Measurements from ENCODE around the gene DPP6. TPM values are rescaled to one million over a fixed set of nuclear protein-coding genes. Genes with fewer than 3 reads are reported as not detected.

The DPP6 gene
- total RNA-seq, 4 donors from 2014 or later, result 0.94 to 1.9 TPM; not detected in 2

DNA sequence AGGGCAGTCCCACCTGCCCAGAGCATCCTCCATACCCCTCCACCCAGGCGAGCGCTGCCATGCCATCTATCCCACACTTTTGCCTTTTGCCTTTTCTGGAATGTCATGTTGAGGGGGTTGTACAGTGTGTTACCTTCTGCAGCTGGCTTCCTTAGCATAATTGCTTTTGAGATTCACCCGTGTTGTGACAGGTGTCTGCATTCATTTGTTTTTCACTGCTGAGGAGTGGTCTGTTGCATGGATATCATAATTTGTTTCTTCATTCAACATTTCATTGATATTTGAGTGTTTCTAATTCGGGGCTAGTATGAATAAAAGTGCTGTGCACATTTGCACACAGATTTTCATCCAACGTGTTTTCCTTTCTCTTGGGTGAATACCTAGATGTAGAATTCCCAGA, 596.8 kb downstream of the DPP6 start:
- Histone ChIP-seq H3K27me3 (no peaks in the 10 kb centered on the region), H3K4me1 (no peaks in the 10 kb centered on the region), H3K9me3 (no peaks in the 10 kb centered on the region), H3K36me3 (no peaks in the 10 kb centered on the region), H3K27ac (no peak overlapping the region), H3K4me3 (no peak overlapping the region)
- no peak for TF ChIP-seq POLR2A (IDR thresholded peaks at IDR 0.05)
- TF ChIP-seq, protein P1, sequence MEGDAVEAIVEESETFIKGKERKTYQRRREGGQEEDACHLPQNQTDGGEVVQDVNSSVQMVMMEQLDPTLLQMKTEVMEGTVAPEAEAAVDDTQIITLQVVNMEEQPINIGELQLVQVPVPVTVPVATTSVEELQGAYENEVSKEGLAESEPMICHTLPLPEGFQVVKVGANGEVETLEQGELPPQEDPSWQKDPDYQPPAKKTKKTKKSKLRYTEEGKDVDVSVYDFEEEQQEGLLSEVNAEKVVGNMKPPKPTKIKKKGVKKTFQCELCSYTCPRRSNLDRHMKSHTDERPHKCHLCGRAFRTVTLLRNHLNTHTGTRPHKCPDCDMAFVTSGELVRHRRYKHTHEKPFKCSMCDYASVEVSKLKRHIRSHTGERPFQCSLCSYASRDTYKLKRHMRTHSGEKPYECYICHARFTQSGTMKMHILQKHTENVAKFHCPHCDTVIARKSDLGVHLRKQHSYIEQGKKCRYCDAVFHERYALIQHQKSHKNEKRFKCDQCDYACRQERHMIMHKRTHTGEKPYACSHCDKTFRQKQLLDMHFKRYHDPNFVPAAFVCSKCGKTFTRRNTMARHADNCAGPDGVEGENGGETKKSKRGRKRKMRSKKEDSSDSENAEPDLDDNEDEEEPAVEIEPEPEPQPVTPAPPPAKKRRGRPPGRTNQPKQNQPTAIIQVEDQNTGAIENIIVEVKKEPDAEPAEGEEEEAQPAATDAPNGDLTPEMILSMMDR (IDR thresholded peaks at IDR 0.05 in 4 of 5, conservative IDR thresholded peaks at IDR 0.05 in 1 of 5), result no peak
- intact Hi-C loops (cut with DNase I; ENCODE audit: low total_unique reads) (no loop called here), in situ Hi-C loops (cut with MboI; ENCODE audit: low sequenced_read_pairs in 4 of 4) (no loop called here)
- ATAC-seq (no peak), DNase-seq (no peak)

DNA sequence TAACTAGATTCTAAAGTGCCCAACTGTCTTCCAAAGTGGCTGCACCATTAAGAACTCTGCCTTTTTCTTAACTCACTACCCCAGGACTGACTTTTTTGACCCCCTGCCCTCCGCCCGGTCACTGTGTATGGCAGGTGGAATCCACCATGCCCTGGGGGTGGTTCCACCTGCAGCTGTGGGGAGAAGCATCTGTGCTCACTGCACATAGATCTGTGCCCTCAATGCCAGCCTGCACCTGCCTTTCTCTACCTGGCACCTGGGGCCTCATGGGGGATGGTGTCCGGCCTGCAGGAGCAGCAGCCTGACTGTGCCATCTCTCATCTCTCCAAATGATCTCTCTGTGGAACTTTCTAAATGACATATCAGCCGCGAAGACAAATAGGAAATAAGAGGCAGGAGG, 597.2 kb downstream of the DPP6 start:
- DNase-seq (no peak), ATAC-seq (no peak)
- H3K27ac ChIP-seq, result no peak overlapping the region
- H3K36me3 ChIP-seq, result no peaks in the 10 kb centered on the region
- in situ Hi-C loops (cut with MboI; ENCODE audit: low sequenced_read_pairs in 4 of 4), result no loop called here
- no peaks in the 10 kb centered on the region for H3K27me3 ChIP-seq
- no peak overlapping the region for H3K4me3 ChIP-seq
- no peaks in the 10 kb centered on the region for H3K9me3 ChIP-seq
- intact Hi-C loops (cut with DNase I; ENCODE audit: low total_unique reads), result no loop called here
- no peak for TF ChIP-seq POLR2A (IDR thresholded peaks at IDR 0.05)
- TF ChIP-seq, protein P1 (IDR thresholded peaks at IDR 0.05 in 4 of 5, conservative IDR thresholded peaks at IDR 0.05 in 1 of 5), result no peak
- H3K4me1 ChIP-seq, result no peaks in the 10 kb centered on the region

GRCh38 chr7:154650275-154650674, 598.1 kb downstream of the DPP6 start:
- Histone ChIP-seq H3K27me3 (no peaks in the 10 kb centered on the region), H3K9me3 (no peaks in the 10 kb centered on the region), H3K4me3 (no peak overlapping the region), H3K36me3 (no peaks in the 10 kb centered on the region), H3K4me1 (no peaks in the 10 kb centered on the region), H3K27ac (no peak overlapping the region)
- TF ChIP-seq, protein P1 (IDR thresholded peaks at IDR 0.05 in 4 of 5, conservative IDR thresholded peaks at IDR 0.05 in 1 of 5), result no peak
- TF ChIP-seq POLR2A (IDR thresholded peaks at IDR 0.05), result no peak
- ATAC-seq (no peak), DNase-seq (no peak)
- in situ Hi-C loops (cut with MboI; ENCODE audit: low sequenced_read_pairs in 4 of 4), result no loop called here
- intact Hi-C loops (cut with DNase I; ENCODE audit: low total_unique reads), result no loop called here

DNA sequence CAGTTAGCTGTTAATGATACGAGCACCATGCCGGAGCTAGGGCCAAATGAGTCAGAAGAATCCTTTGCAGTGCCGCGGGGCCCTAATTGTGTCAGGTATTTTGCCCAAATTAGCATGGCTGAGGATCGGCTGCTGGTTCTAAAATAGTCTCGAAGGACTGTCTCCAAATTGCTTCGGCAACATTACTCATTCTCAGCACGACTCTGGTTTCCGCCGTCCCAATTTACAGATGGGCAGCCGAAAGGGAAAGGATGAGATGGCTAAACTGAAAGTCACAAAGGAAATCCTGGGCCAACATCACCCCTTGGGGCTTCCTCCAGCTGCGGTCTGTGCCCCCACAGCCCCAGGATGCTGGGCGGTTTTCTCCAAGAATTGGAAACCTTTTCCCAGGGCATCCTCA, 599.3 kb downstream of the DPP6 start:
- no peaks in the 10 kb centered on the region for H3K4me1 ChIP-seq
- no peak for TF ChIP-seq POLR2A (IDR thresholded peaks at IDR 0.05)
- TF ChIP-seq, protein P1 (IDR thresholded peaks at IDR 0.05 in 4 of 5, conservative IDR thresholded peaks at IDR 0.05 in 1 of 5), result no peak
- ATAC-seq (no peak), DNase-seq (no peak)
- H3K27ac ChIP-seq, result no peak overlapping the region
- in situ Hi-C loops (cut with MboI; ENCODE audit: low sequenced_read_pairs in 4 of 4), result no loop called here
- intact Hi-C loops (cut with DNase I; ENCODE audit: low total_unique reads), result no loop called here
- no peak overlapping the region for H3K4me3 ChIP-seq
- no peaks in the 10 kb centered on the region for H3K9me3 ChIP-seq
- no peaks in the 10 kb centered on the region for H3K27me3 ChIP-seq
- H3K36me3 ChIP-seq, result no peaks in the 10 kb centered on the region

GRCh38 chr7:154652564-154652963, 600.4 kb downstream of the DPP6 start:
- H3K4me1 ChIP-seq, result no peaks in the 10 kb centered on the region
- ATAC-seq (no peak), DNase-seq (no peak)
- intact Hi-C loops (cut with DNase I; ENCODE audit: low total_unique reads) (no loop called here), in situ Hi-C loops (cut with MboI; ENCODE audit: low sequenced_read_pairs in 4 of 4) (no loop called here)
- H3K27me3 ChIP-seq, result no peaks in the 10 kb centered on the region
- H3K36me3 ChIP-seq, result no peaks in the 10 kb centered on the region
- no peaks in the 10 kb centered on the region for H3K9me3 ChIP-seq
- no peak overlapping the region for H3K27ac ChIP-seq
- TF ChIP-seq POLR2A (IDR thresholded peaks at IDR 0.05), result no peak
- TF ChIP-seq, protein P1 (IDR thresholded peaks at IDR 0.05 in 4 of 5, conservative IDR thresholded peaks at IDR 0.05 in 1 of 5), result no peak
- no peak overlapping the region for H3K4me3 ChIP-seq
